Tibial artery (tissue), 4 donors: ENCODE data around the gene GSDME.
A peak's percentile ranks its signal among the peaks of the same experiment; 100 is the strongest.

Experiments used
- DNase-seq, 2 donors: peaks; one replicate each; pipeline ENCODE4 v3.0.0-alpha.2; 2019
- H3K27ac ChIP-seq, 2 donors: fragments of 200-600 bp; sonication (generic) in 1 of 2; 1 replicate in 1 of 2; 2 replicates in 1 of 2; pipeline ENCODE4 v1.5.1; 2018 to 2019; ENCODE audit warnings: mild to moderate bottlenecking in 1 of 2
- H3K27me3 ChIP-seq, 2 donors: fragments of 200-600 bp; sonication (generic) in 1 of 2; one replicate each; pipeline versions ENCODE4 v1.5.1 to v1.6.0; 2016 to 2019
- H3K36me3 ChIP-seq, 3 donors: fragments of 200-600 bp; sonication (generic) in 2 of 3; one replicate each; pipeline ENCODE4 v1.5.1; 2016 to 2019; ENCODE audit warnings: mild to moderate bottlenecking in 2 of 3
- H3K4me1 ChIP-seq, 4 donors: fragments of 200-600 bp; sonication (generic) in 2 of 4; 1 replicate in 3 of 4; 2 replicates in 1 of 4; pipeline ENCODE4 v1.5.1; 2016 to 2019
- H3K4me3 ChIP-seq, 2 donors: fragments of 200-600 bp; sonication (generic) in 1 of 2; 1 replicate in 1 of 2; 2 replicates in 1 of 2; pipeline ENCODE4 v1.5.1; 2018 to 2019; ENCODE audit warnings: mild to moderate bottlenecking in 2 of 2
- H3K9me3 ChIP-seq, 3 donors: fragments of 200-600 bp; sonication (generic) in 1 of 3; one replicate each; pipeline ENCODE4 v1.5.1; 2016 to 2019
- CTCF ChIP-seq, 2 experiments: fragments of 200-600 bp in 1 of 2; fragments of 450-650 bp in 1 of 2; IDR thresholded peaks; one replicate each; pipeline ENCODE4 v1.5.1; 2017 to 2019; ENCODE audit warnings: antibody characterized with exemption in 2 of 2, mild to moderate bottlenecking in 1 of 2, moderate library complexity in 1 of 2
- intact Hi-C: fragments of 100-400 bp; cut with DNase I; formaldehyde crosslinking; loops from one replicate; pipeline ENCODE4 v1.15.0; 2023; ENCODE audit warnings: low total_unique reads

Gene GSDME

GRCh38 chr7:24722386-24723177 is 34.7 kb downstream of the GSDME start:
- Histone ChIP-seq H3K4me1 (no peaks in the 10 kb centered on the region), H3K9me3 (no peaks in the 10 kb centered on the region), H3K27ac (no peak overlapping the region), H3K27me3 (no peaks in the 10 kb centered on the region), H3K36me3 (peaks cover 4 to 15% (median 14%) of the 10 kb centered on the region in 3 donors), H3K4me3 (no peak overlapping the region)
- DNase-seq = peak in 1 of 2 donors; percentile 53
- intact Hi-C loops = no loop called here
- TF ChIP-seq CTCF (IDR thresholded peaks at IDR 0.05) = no peak

- Histone ChIP-seq H3K9me3 (no peaks in the 10 kb centered on the region), H3K36me3 (peaks cover 8 to 24% (median 24%) of the 10 kb centered on the region in 3 donors), H3K4me1 (no peaks in the 10 kb centered on the region), H3K27me3 (no peaks in the 10 kb centered on the region), H3K27ac (no peak overlapping the region), H3K4me3 (no peak overlapping the region)
- peak in 1 of 2 donors; percentile 50 for DNase-seq
- intact Hi-C loops = no loop called here
- TF ChIP-seq CTCF (IDR thresholded peaks at IDR 0.05) = no peak
These were observed 35.7 kb downstream of the GSDME start for GRCh38 chr7:24721481-24722001.

GRCh38 chr7:24720283-24720682 is 37.0 kb downstream of the GSDME start:
- no peaks in the 10 kb centered on the region for H3K27me3 ChIP-seq
- intact Hi-C loops = no loop called here
- no peak for TF ChIP-seq CTCF (IDR thresholded peaks at IDR 0.05)
- H3K36me3 ChIP-seq = peaks cover 8 to 26% (median 24%) of the 10 kb centered on the region in 3 donors
- H3K27ac ChIP-seq = no peak overlapping the region
- no peak for DNase-seq
- H3K4me3 ChIP-seq = no peak overlapping the region
- H3K4me1 ChIP-seq = no peaks in the 10 kb centered on the region
- H3K9me3 ChIP-seq = no peaks in the 10 kb centered on the region

GRCh38 chr7:24718977-24719491 is 38.2 kb downstream of the GSDME start:
- Histone ChIP-seq H3K27ac (no peak overlapping the region), H3K36me3 (peaks cover 8 to 32% (median 24%) of the 10 kb centered on the region in 3 donors), H3K4me1 (no peaks in the 10 kb centered on the region), H3K9me3 (no peaks in the 10 kb centered on the region), H3K4me3 (no peak overlapping the region), H3K27me3 (no peaks in the 10 kb centered on the region)
- no peak for TF ChIP-seq CTCF (IDR thresholded peaks at IDR 0.05)
- peak in 1 of 2 donors; percentile 49 for DNase-seq
- intact Hi-C loops = no loop called here

- peak in 1 of 2 donors; percentile 24 for DNase-seq
- Histone ChIP-seq H3K27me3 (no peaks in the 10 kb centered on the region), H3K9me3 (no peaks in the 10 kb centered on the region), H3K27ac (no peak overlapping the region), H3K36me3 (peaks cover 8 to 32% (median 24%) of the 10 kb centered on the region in 3 donors), H3K4me3 (no peak overlapping the region), H3K4me1 (no peaks in the 10 kb centered on the region)
- no peak for TF ChIP-seq CTCF (IDR thresholded peaks at IDR 0.05)
- intact Hi-C loops = no loop called here
These were observed 38.8 kb downstream of the GSDME start for GRCh38 chr7:24718431-24718831.
